ENCODE measurements around the gene AKR1A1.

AKR1A1 gene

DNA sequence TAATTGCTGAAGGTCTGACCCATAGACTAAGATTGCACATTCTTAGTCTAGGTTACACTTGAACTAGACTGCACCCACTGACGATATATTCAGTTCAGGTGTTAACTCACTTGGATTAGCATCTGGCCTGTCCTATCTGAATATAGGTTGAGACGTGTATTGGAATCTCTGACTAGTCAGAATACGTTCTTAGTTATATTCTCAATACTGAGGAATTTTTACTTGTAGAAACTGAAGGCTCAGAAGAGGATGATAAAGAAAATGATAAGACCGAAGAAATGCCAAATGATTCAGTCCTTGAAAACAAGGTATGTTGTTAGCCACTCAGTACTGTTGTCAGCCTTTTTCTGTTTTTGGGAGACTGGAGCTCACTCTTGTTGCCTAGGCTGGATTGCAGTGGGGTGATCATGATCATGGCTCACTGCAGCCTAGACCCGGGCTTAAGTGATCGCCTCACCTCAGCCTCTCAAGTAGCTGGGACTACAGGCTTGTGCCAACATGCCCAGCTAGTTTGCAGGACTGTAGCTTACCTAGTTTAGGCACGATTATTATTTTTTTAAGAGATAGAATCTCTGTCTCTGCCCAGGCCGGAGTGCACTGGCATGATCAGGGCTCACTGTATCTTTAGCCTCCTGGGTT is 62.4 kb downstream of the AKR1A1 start:
- Histone ChIP-seq H3K79me2 (ENCODE audit: insufficient read depth, low read length) (no peaks in the 10 kb centered on the region), H3K27me3 (ENCODE audit: insufficient read depth, low read length) (no peaks in the 10 kb centered on the region), H3K27ac (ENCODE audit: low read depth, low read length, poor library complexity, severe bottlenecking) (no peak overlapping the region), H3K9ac (ENCODE audit: low read length) (no peak overlapping the region), H3K4me3 (ENCODE audit: low read depth, low read length, poor library complexity, severe bottlenecking) (no peak overlapping the region), H2AFZ (ENCODE audit: low read length) (no peak overlapping the region), H3K4me1 (ENCODE audit: insufficient read depth, low read length, severe bottlenecking) (no peaks in the 10 kb centered on the region), H3K9me3 (ENCODE audit: low read length) (no peaks in the 10 kb centered on the region), H3K36me3 (ENCODE audit: insufficient read depth, low read length) (peaks cover 92% of the 10 kb centered on the region), H3K9me2 (ENCODE audit: low read depth, low read length) (no peaks in the 10 kb centered on the region), H4K20me1 (ENCODE audit: insufficient read depth, low read length) (no peaks in the 10 kb centered on the region), H3K4me2 (ENCODE audit: low read length) (no peak overlapping the region), H3F3A (ENCODE audit: insufficient read depth, low read length) (no peaks in the 10 kb centered on the region)
- no peak for TF ChIP-seq EZH2 (IDR thresholded peaks at IDR 0.05; ENCODE audit: borderline replicate concordance, low read length)
- TF ChIP-seq, protein P1, sequence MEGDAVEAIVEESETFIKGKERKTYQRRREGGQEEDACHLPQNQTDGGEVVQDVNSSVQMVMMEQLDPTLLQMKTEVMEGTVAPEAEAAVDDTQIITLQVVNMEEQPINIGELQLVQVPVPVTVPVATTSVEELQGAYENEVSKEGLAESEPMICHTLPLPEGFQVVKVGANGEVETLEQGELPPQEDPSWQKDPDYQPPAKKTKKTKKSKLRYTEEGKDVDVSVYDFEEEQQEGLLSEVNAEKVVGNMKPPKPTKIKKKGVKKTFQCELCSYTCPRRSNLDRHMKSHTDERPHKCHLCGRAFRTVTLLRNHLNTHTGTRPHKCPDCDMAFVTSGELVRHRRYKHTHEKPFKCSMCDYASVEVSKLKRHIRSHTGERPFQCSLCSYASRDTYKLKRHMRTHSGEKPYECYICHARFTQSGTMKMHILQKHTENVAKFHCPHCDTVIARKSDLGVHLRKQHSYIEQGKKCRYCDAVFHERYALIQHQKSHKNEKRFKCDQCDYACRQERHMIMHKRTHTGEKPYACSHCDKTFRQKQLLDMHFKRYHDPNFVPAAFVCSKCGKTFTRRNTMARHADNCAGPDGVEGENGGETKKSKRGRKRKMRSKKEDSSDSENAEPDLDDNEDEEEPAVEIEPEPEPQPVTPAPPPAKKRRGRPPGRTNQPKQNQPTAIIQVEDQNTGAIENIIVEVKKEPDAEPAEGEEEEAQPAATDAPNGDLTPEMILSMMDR (IDR thresholded peaks at IDR 0.05; ENCODE audit: low read length): no peak

DNA sequence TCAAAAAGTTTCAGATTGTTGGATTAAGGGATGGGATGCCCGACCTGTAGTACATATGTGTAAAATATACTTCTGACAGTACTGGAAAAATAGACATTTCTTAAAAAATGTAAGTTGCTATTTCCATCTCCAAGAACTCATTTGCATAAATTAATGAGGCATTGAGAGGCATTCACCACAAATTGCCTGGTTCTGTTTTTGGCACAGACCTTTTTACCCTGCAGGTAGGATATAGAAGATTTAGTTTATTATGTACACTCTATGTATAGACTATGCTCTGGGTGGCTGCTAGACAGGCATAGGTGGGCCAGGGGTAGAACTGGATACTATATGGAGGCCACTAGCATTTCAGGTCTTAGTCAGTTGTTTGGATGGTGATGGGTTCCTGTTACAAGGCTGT is 65.3 kb downstream of the AKR1A1 start:
- H3K9me2 ChIP-seq (ENCODE audit: low read depth, low read length): no peaks in the 10 kb centered on the region
- H2AFZ ChIP-seq (ENCODE audit: low read length): no peak overlapping the region
- TF ChIP-seq, protein P1 (IDR thresholded peaks at IDR 0.05; ENCODE audit: low read length): no peak
- no peak for TF ChIP-seq EZH2 (IDR thresholded peaks at IDR 0.05; ENCODE audit: borderline replicate concordance, low read length)
- H3K27me3 ChIP-seq (ENCODE audit: insufficient read depth, low read length): no peaks in the 10 kb centered on the region
- H3F3A ChIP-seq (ENCODE audit: insufficient read depth, low read length): no peaks in the 10 kb centered on the region
- H4K20me1 ChIP-seq (ENCODE audit: insufficient read depth, low read length): no peaks in the 10 kb centered on the region
- H3K9me3 ChIP-seq (ENCODE audit: low read length): no peaks in the 10 kb centered on the region
- H3K4me2 ChIP-seq (ENCODE audit: low read length): no peak overlapping the region
- no peaks in the 10 kb centered on the region for H3K79me2 ChIP-seq (ENCODE audit: insufficient read depth, low read length)
- no peak overlapping the region for H3K4me3 ChIP-seq (ENCODE audit: low read depth, low read length, poor library complexity, severe bottlenecking)
- H3K27ac ChIP-seq (ENCODE audit: low read depth, low read length, poor library complexity, severe bottlenecking): no peak overlapping the region
- H3K36me3 ChIP-seq (ENCODE audit: insufficient read depth, low read length): peaks cover 88% of the 10 kb centered on the region
- no peak overlapping the region for H3K9ac ChIP-seq (ENCODE audit: low read length)
- H3K4me1 ChIP-seq (ENCODE audit: insufficient read depth, low read length, severe bottlenecking): no peaks in the 10 kb centered on the region

DNA sequence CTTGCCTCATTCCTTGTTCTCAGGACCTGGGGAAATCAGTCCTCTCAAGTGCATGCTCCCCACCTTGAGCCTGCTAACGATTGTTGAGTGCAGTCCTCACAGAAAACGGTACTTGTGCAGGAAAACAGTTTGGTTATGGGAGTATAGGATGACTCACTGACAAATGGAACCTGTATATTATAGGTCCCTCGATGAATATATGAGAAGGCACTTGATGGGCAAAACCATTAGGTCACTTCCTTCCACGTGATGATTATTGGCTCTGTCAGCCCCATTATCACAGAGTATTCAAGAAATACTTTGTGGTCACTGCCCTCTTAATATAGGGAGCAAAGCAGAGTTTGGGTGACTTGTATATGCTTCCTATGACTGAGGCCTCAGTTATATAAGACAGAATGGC is 67.0 kb downstream of the AKR1A1 start:
- no peak overlapping the region for H3K4me3 ChIP-seq (ENCODE audit: low read depth, low read length, poor library complexity, severe bottlenecking)
- H3K79me2 ChIP-seq (ENCODE audit: insufficient read depth, low read length): no peaks in the 10 kb centered on the region
- H3K9me2 ChIP-seq (ENCODE audit: low read depth, low read length): no peaks in the 10 kb centered on the region
- H2AFZ ChIP-seq (ENCODE audit: low read length): no peak overlapping the region
- H3K9me3 ChIP-seq (ENCODE audit: low read length): no peaks in the 10 kb centered on the region
- H3K4me2 ChIP-seq (ENCODE audit: low read length): no peak overlapping the region
- H3F3A ChIP-seq (ENCODE audit: insufficient read depth, low read length): no peaks in the 10 kb centered on the region
- no peaks in the 10 kb centered on the region for H4K20me1 ChIP-seq (ENCODE audit: insufficient read depth, low read length)
- TF ChIP-seq EZH2 (IDR thresholded peaks at IDR 0.05; ENCODE audit: borderline replicate concordance, low read length): no peak
- TF ChIP-seq, protein P1 (IDR thresholded peaks at IDR 0.05; ENCODE audit: low read length): no peak
- H3K27me3 ChIP-seq (ENCODE audit: insufficient read depth, low read length): no peaks in the 10 kb centered on the region
- peaks cover 78% of the 10 kb centered on the region for H3K36me3 ChIP-seq (ENCODE audit: insufficient read depth, low read length)
- H3K4me1 ChIP-seq (ENCODE audit: insufficient read depth, low read length, severe bottlenecking): no peaks in the 10 kb centered on the region
- H3K27ac ChIP-seq (ENCODE audit: low read depth, low read length, poor library complexity, severe bottlenecking): no peak overlapping the region
- no peak overlapping the region for H3K9ac ChIP-seq (ENCODE audit: low read length)

Data from OCI-LY1 (cell line).